WTC11 (cell line): ENCODE results near the gene ITGAL. TPM values are rescaled to one million over a fixed set of nuclear protein-coding genes. Genes with fewer than 3 reads are reported as not detected.

Experiments
- ATF3 ChIP-seq: sonication (generic); formaldehyde crosslinking; conservative IDR thresholded peaks from 2 replicates; pipeline ENCODE4 v1.8.1; 2022; ENCODE audit warnings: mild to moderate bottlenecking, missing genetic modification reagents
- CREB1 ChIP-seq: sonication (generic); formaldehyde crosslinking; IDR thresholded peaks from 2 replicates; pipeline ENCODE4 v1.8.0; 2023; ENCODE audit warnings: mild to moderate bottlenecking, missing genetic modification reagents
- CREM ChIP-seq: sonication (generic); formaldehyde crosslinking; IDR thresholded peaks from 2 replicates; pipeline ENCODE4 v1.8.1; 2022; ENCODE audit warnings: mild to moderate bottlenecking, missing genetic modification reagents, moderate library complexity
- CTCF ChIP-seq: fragments of 200-600 bp; IDR thresholded peaks from 2 replicates; pipeline ENCODE4 v1.8.0; 2022; ENCODE audit warnings: antibody characterized with exemption
- E2F5 ChIP-seq: sonication (generic); formaldehyde crosslinking; IDR thresholded peaks from 2 replicates; pipeline ENCODE4 v1.8.1; 2022; ENCODE audit warnings: mild to moderate bottlenecking, moderate library complexity, missing genetic modification reagents
- ETV6 ChIP-seq: sonication (generic); formaldehyde crosslinking; IDR thresholded peaks from 2 replicates; pipeline ENCODE4 v1.8.1; 2022; ENCODE audit warnings: mild to moderate bottlenecking, missing genetic modification reagents
- GTF2I ChIP-seq: fragments of 250-450 bp; sonication (Bioruptor Pico); conservative IDR thresholded peaks from 2 replicates; pipeline ENCODE4 v1.4.0; 2021; ENCODE audit warnings: mild to moderate bottlenecking
- HMGA2 ChIP-seq: fragments of 250-450 bp; sonication (Bioruptor Pico); IDR thresholded peaks from 2 replicates; pipeline ENCODE4 v1.4.0; 2021; ENCODE audit warnings: mild to moderate bottlenecking, moderate library complexity
- HMGXB4 ChIP-seq: sonication (generic); formaldehyde crosslinking; IDR thresholded peaks from 2 replicates; pipeline ENCODE4 v1.8.1; 2023; ENCODE audit warnings: mild to moderate bottlenecking, moderate library complexity, missing genetic modification reagents
- JUN ChIP-seq: sonication (generic); formaldehyde crosslinking; IDR thresholded peaks from 2 replicates; pipeline ENCODE4 v1.8.0; 2023; ENCODE audit warnings: mild to moderate bottlenecking, missing genetic modification reagents
- KAT7 ChIP-seq: sonication (generic); formaldehyde crosslinking; IDR thresholded peaks from 2 replicates; pipeline ENCODE4 v1.8.1; 2023; ENCODE audit warnings: missing genetic modification reagents, mild to moderate bottlenecking, borderline replicate concordance
- MXD4 ChIP-seq: fragments of 250-450 bp; sonication (Bioruptor Pico); IDR thresholded peaks from 2 replicates; pipeline ENCODE4 v1.8.0; 2021; ENCODE audit warnings: mild to moderate bottlenecking, moderate library complexity, borderline replicate concordance
- MYBL2 ChIP-seq: sonication (generic); formaldehyde crosslinking; IDR thresholded peaks from 2 replicates; pipeline ENCODE4 v1.8.1; 2023; ENCODE audit warnings: mild to moderate bottlenecking, moderate library complexity, missing genetic modification reagents
- NFYB ChIP-seq: sonication (generic); formaldehyde crosslinking; conservative IDR thresholded peaks from 2 replicates; pipeline ENCODE4 v1.8.0; 2022; ENCODE audit warnings: low read depth, missing genetic modification reagents
- NR2C2 ChIP-seq: sonication (generic); formaldehyde crosslinking; IDR thresholded peaks from 2 replicates; pipeline ENCODE4 v1.8.0; 2022; ENCODE audit warnings: mild to moderate bottlenecking, missing genetic modification reagents
- OVOL2 ChIP-seq: fragments of 250-450 bp; sonication (Bioruptor Pico); IDR thresholded peaks from 2 replicates; pipeline ENCODE4 v1.9.0; 2021; ENCODE audit warnings: mild to moderate bottlenecking, borderline replicate concordance
- USF1 ChIP-seq: sonication (generic); formaldehyde crosslinking; IDR thresholded peaks from 2 replicates; pipeline ENCODE4 v1.8.0; 2022; ENCODE audit warnings: mild to moderate bottlenecking, missing genetic modification reagents
- ZBTB21 ChIP-seq: sonication (generic); formaldehyde crosslinking; IDR thresholded peaks from 2 replicates; pipeline ENCODE4 v1.8.1; 2023; ENCODE audit warnings: mild to moderate bottlenecking, missing genetic modification reagents, borderline replicate concordance
- ZNF121 ChIP-seq: sonication (generic); formaldehyde crosslinking; IDR thresholded peaks from 2 replicates; pipeline ENCODE4 v1.8.0; 2023; ENCODE audit warnings: missing genetic modification reagents
- ZNF281 ChIP-seq: sonication (generic); formaldehyde crosslinking; IDR thresholded peaks from 2 replicates; pipeline ENCODE4 v1.8.0; 2023; ENCODE audit warnings: mild to moderate bottlenecking, missing genetic modification reagents
- ZNF396 ChIP-seq: fragments of 250-450 bp; sonication (Bioruptor Pico); IDR thresholded peaks from 2 replicates; pipeline ENCODE4 v1.8.0; 2021; ENCODE audit warnings: mild to moderate bottlenecking, moderate library complexity, borderline replicate concordance
- ZSCAN18 ChIP-seq: fragments of 250-450 bp; sonication (Bioruptor Pico); IDR thresholded peaks from 2 replicates; pipeline ENCODE4 v2.1.2; 2022; ENCODE audit warnings: mild to moderate bottlenecking, moderate library complexity
- total RNA-seq: library from RNA; stranded (reverse); gene quantifications from 3 replicates; pipeline ENCODE4 v1.2.3, GENCODE V29; 2021

The ITGAL gene
- total RNA-seq, 1 experiment from 2014 or later: 1.0 TPM

- TF ChIP-seq HMGXB4 (peak; percentile 70; the same call in 1 of the 2 replicates), ZBTB21 (peak; percentile 45; the same call in 1 of the 2 replicates), JUN (peak; percentile 65; the same call in 1 of the 2 replicates), ETV6 (CRISPR knock-in tag) (no peak), CTCF (no peak), OVOL2 (CRISPR knock-in tag) (no peak), GTF2I (CRISPR knock-in tag) (no peak), ZNF281 (CRISPR knock-in tag) (no peak), NR2C2 (CRISPR knock-in tag) (peak; percentile 83), CREB1 (CRISPR knock-in tag) (no peak), MYBL2 (peak; percentile 86), ZNF121 (CRISPR knock-in tag) (no peak), KAT7 (peak; percentile 75; the same call in 1 of the 2 replicates), USF1 (CRISPR knock-in tag) (0 out of 2 replicates have a peak, but pooled peaks have one; percentile 15), ZSCAN18 (CRISPR knock-in tag) (no peak), E2F5 (peak; percentile 73; the same call in 1 of the 2 replicates), NFYB (CRISPR knock-in tag) (no peak), HMGA2 (no peak), ZNF396 (CRISPR knock-in tag) (no peak), CREM (CRISPR knock-in tag) (0 out of 2 replicates have a peak, but pooled peaks have one; percentile 38), ATF3 (CRISPR knock-in tag) (no peak), MXD4 (CRISPR knock-in tag) (no peak)
Measured at GRCh38 chr16:30534368-30535105, 62.0 kb downstream of the ITGAL start, which contains the start of gene ZNF747 (continued).
